K562 (cell line): Measurements from ENCODE around the gene ARV1. TPM values are rescaled to one million over a fixed set of nuclear protein-coding genes. Genes with fewer than 3 reads are reported as not detected.

Experiments
- ARID3A ChIP-seq: IDR thresholded peaks from 2 replicates; pipeline ENCODE4 v1.6.1; 2012; ENCODE audit warnings: low read depth, low read length, improper control_type of control experiment, borderline replicate concordance
- BCOR ChIP-seq: fragments of 450-650 bp; IDR thresholded peaks from 2 replicates; pipeline ENCODE4 v1.6.1; 2016
- CCNT2 ChIP-seq: IDR thresholded peaks from 2 replicates; pipeline ENCODE4 v1.6.1; 2011; ENCODE audit warnings: borderline replicate concordance, low read depth, mild to moderate bottlenecking, moderate library complexity, mixed read lengths, low read length; ENCODE audit not compliant: insufficient read length; ENCODE audit errors: extremely low read depth
- CREBBP ChIP-seq: IDR thresholded peaks from one replicate; pipeline ENCODE4 v1.6.1; 2012; ENCODE audit warnings: low read depth, mild to moderate bottlenecking, control low read depth, inconsistent platforms, low read length
- DIDO1 ChIP-seq: fragments of 450-650 bp; IDR thresholded peaks from 2 replicates; pipeline ENCODE4 v1.6.1; 2016; ENCODE audit warnings: low read depth, missing biosample characterization, missing genetic modification characterization
- FOSL1 ChIP-seq: fragments of 200-800 bp; sonication (Bioruptor generic); conservative IDR thresholded peaks from 2 replicates; pipeline ENCODE4 v1.6.1; 2016; ENCODE audit warnings: missing genetic modification characterization, missing compliant biosample characterization
- FOXA1 ChIP-seq: fragments of 450-650 bp; IDR thresholded peaks from 2 replicates; pipeline ENCODE4 v1.6.1; 2016; ENCODE audit warnings: mild to moderate bottlenecking, borderline replicate concordance
- FOXO4 ChIP-seq: fragments of 450-650 bp; formaldehyde crosslinking; IDR thresholded peaks from 2 replicates; pipeline ENCODE4 v1.4.0; 2020; ENCODE audit warnings: mild to moderate bottlenecking, moderate library complexity
- MYBL2 ChIP-seq, 2 experiments: fragments of 450-650 bp in 1 of 2; sonication (generic) in 1 of 2; formaldehyde crosslinking in 1 of 2; IDR thresholded peaks; 2 replicates each; pipeline versions ENCODE4 v1.6.1 to v1.8.1; 2017 to 2022; ENCODE audit warnings: borderline replicate concordance in 1 of 2, inconsistent platforms in 1 of 2, low read depth in 1 of 2, mild to moderate bottlenecking in 1 of 2, missing genetic modification reagents in 1 of 2, moderate library complexity in 1 of 2
- PPARD ChIP-seq: fragments of 250-450 bp; sonication (Bioruptor Pico); IDR thresholded peaks from 2 replicates; pipeline ENCODE4 v1.8.0; 2022; ENCODE audit warnings: inconsistent platforms, mild to moderate bottlenecking, moderate library complexity
- STAT5A ChIP-seq: IDR thresholded peaks from 2 replicates; pipeline ENCODE4 v1.6.1; 2012; ENCODE audit warnings: low read length, inconsistent platforms, borderline replicate concordance
- TBL1XR1 ChIP-seq, 2 experiments: IDR thresholded peaks; 2 replicates each; pipeline ENCODE4 v1.6.1; 2012; ENCODE audit warnings: improper control_type of control experiment in 2 of 2, low read length in 2 of 2, mild to moderate bottlenecking in 1 of 2
- TEAD1 ChIP-seq, 2 experiments: fragments of 450-650 bp in 1 of 2; sonication (generic) in 1 of 2; formaldehyde crosslinking; IDR thresholded peaks; 2 replicates each; pipeline versions ENCODE4 v1.4.0 to v1.8.0; 2020 to 2022; ENCODE audit warnings: mild to moderate bottlenecking in 2 of 2, missing genetic modification reagents in 1 of 2
- YY1 ChIP-seq, 3 experiments: IDR thresholded peaks; 2 replicates each; pipeline ENCODE4 v1.6.1; 2011; ENCODE audit warnings: low read length in 2 of 3, mild to moderate bottlenecking in 2 of 3, moderate library complexity in 2 of 3, borderline replicate concordance in 1 of 3, control low read depth in 1 of 3, low read depth in 1 of 3; ENCODE audit not compliant: insufficient read depth in 3 of 3, insufficient replicate concordance in 2 of 3, control insufficient read depth in 1 of 3, insufficient read length in 1 of 3; ENCODE audit errors: extremely low read depth in 1 of 3
- ZBTB33 ChIP-seq: sonication (generic); formaldehyde crosslinking; IDR thresholded peaks from 2 replicates; pipeline ENCODE4 v1.8.1; 2023; ENCODE audit warnings: mild to moderate bottlenecking, missing genetic modification reagents
- ZBTB9 ChIP-seq: fragments of 450-650 bp; formaldehyde crosslinking; IDR thresholded peaks from 2 replicates; pipeline ENCODE4 v1.4.0; 2020; ENCODE audit warnings: mild to moderate bottlenecking, moderate library complexity
- ZNF175 ChIP-seq: fragments of 200-800 bp; sonication (Bioruptor generic); IDR thresholded peaks from 2 replicates; pipeline ENCODE4 v1.6.1; 2016; ENCODE audit warnings: low read depth, mild to moderate bottlenecking, missing genetic modification characterization, missing compliant biosample characterization
- ZNF197 ChIP-seq: fragments of 200-800 bp; sonication (Bioruptor generic); IDR thresholded peaks from 2 replicates; pipeline ENCODE4 v1.6.1; 2016; ENCODE audit warnings: low read depth, missing genetic modification characterization, missing compliant biosample characterization
- ZNF316 ChIP-seq: fragments of 450-650 bp; IDR thresholded peaks from 2 replicates; pipeline ENCODE4 v1.6.1; 2016
- ZNF384 ChIP-seq: IDR thresholded peaks from 2 replicates; pipeline ENCODE4 v1.6.1; 2012; ENCODE audit warnings: low read depth, low read length, improper control_type of control experiment
- ZNF436 ChIP-seq: fragments of 250-450, 450-650 bp; sonication (Bioruptor Pico); formaldehyde crosslinking; IDR thresholded peaks from 2 replicates; pipeline ENCODE4 v1.7.0; 2020; ENCODE audit warnings: mild to moderate bottlenecking
- ZNF551 ChIP-seq: fragments of 250-450 bp; sonication (Bioruptor Pico); IDR thresholded peaks from 2 replicates; pipeline ENCODE4 v1.5.0; 2021; ENCODE audit warnings: mild to moderate bottlenecking, moderate library complexity
- polyA plus RNA-seq, 8 experiments: library from polyadenylated mRNA; depleted of rRNA in 4 of 8; stranded (reverse) in 5 of 8; unstranded in 3 of 8; fragments of >200 nt; fragmentation: Nextera tagmentation in 2 of 8; fragmentation: Illumina TruSeq in 1 of 8; extraction: Ambion mirVana in 2 of 8; extraction: Trizol in 1 of 8; gene quantifications; 2 replicates each; pipeline versions ENCODE4 v1.2.1 to v1.2.3, GENCODE V29; 2011 to 2014; ENCODE audit warnings: inconsistent platforms in 1 of 8, missing spikeins in 1 of 8
- total RNA-seq, 7 experiments: library from RNA; depleted of rRNA in 6 of 7; stranded (reverse); fragments of >200 nt in 6 of 7; fragmentation: Illumina TruSeq in 2 of 7; extraction: Trizol in 2 of 7; gene quantifications; 2 replicates each; pipeline versions ENCODE4 v1.2.1 to v1.2.3, GENCODE V29; 2011 to 2021; ENCODE audit warnings: low replicate concordance in 1 of 7

Gene ARV1
- total and polyA plus RNA-seq, 9 of the 15 experiments (the other 6 are each of a cell fraction or from before 2014, with no cell fraction given), result 54.8 to 139 (median 74.0) TPM

- TF ChIP-seq CREBBP (no peak), YY1 (IDR thresholded peaks at IDR 0.05; ENCODE audit: borderline replicate concordance in 1 of 3, control insufficient read depth in 1 of 3, extremely low read depth in 1 of 3, insufficient read depth in 3 of 3, insufficient read length in 1 of 3, insufficient replicate concordance in 2 of 3, low read depth in 1 of 3, low read length in 2 of 3) (no peak), STAT5A (no peak), ZBTB33 (CRISPR knock-in tag) (peak; percentile 77), ZBTB9 (0 out of 2 replicates have a peak, but pooled peaks have one; percentile 2), ZNF316 (no peak), PPARD (CRISPR knock-in tag) (no peak), ZNF197 (0 out of 2 replicates have a peak, but pooled peaks have one; percentile 20), ZNF175 (CRISPR knock-in tag) (no peak), TBL1XR1 (IDR thresholded peaks at IDR 0.05; ENCODE audit: low read length in 2 of 2) (no peak), ZNF551 (CRISPR knock-in tag) (no peak), MYBL2 (IDR thresholded peaks at IDR 0.05; ENCODE audit: low read depth) (no peak), MYBL2 (CRISPR knock-in tag; IDR thresholded peaks at IDR 0.05; ENCODE audit: borderline replicate concordance) (no peak), ZNF436 (CRISPR knock-in tag) (no peak), BCOR (0 out of 2 replicates have a peak, but pooled peaks have one; percentile 66), ARID3A (no peak), DIDO1 (tag) (no peak), FOXO4 (CRISPR knock-in tag) (no peak), CCNT2 (peak; percentile 14), FOSL1 (tag) (no peak), FOXA1 (no peak), TEAD1 (CRISPR knock-in tag; IDR thresholded peaks at IDR 0.05) (no peak), ZNF384 (peak; percentile 48; the same call in 1 of the 2 replicates)
Observed at GRCh38 chr1:230985711-230986110, 6.8 kb downstream of the ARV1 start (continued).
